K562 treated with DMSO at 1 percent for 12 hours (cell line): ENCODE measurements around the gene UMOD. TPM values are rescaled to one million over a fixed set of nuclear protein-coding genes. Genes with fewer than 3 reads are reported as not detected.

Experiments used
- total RNA-seq: library from RNA; unstranded; fragments of 300-600 nt; gene quantifications from 2 replicates; pipeline ENCODE4 v1.2.3, GENCODE V29; 2022; ENCODE audit not compliant: insufficient read depth

Gene UMOD
- total RNA-seq, result not detected in 2 replicates

GRCh38 chr16:20352615-20353014, at the start of gene UMOD:
Gene UMOD, minus strand, starts transcription at chr16:20352715. Its CDS starts 1,978 bp downstream, at chr16:20350737.

GRCh38 chr16:20327444-20328041, 25.0 kb downstream of the UMOD start, which contains the start of gene GP2:
Gene GP2, minus strand, starts transcription at chr16:20327513. Its CDS starts 1,082 bp downstream, at chr16:20326431.

Other genes with a start within 250 kb of the UMOD start
- gene GP2, start 25.2 kb downstream of the UMOD start, total RNA-seq, result not detected in 2 replicates
- gene PDILT, start 52.0 kb upstream of the UMOD start, total RNA-seq, result not detected in 2 replicates
- gene ACSM5, start 56.8 kb upstream of the UMOD start, total RNA-seq, result not detected in 2 replicates
- gene ACSM2A, start 98.8 kb upstream of the UMOD start, total RNA-seq, result not detected in 2 replicates
- gene ACSM2B, start 223.7 kb upstream of the UMOD start, total RNA-seq, result 2.5 and 2.6 TPM in 2 replicates